Measurements from ENCODE around the gene IDS.
"Not testable (repeated sequence)": the region's sequence is repeated elsewhere in the genome, so short reads cannot be mapped to it uniquely, and the experiment has no call there.

- TF ChIP-seq SMC3 (IDR thresholded peaks at IDR 0.05; ENCODE audit: low read depth, low read length); YY1 (IDR thresholded peaks at IDR 0.05; ENCODE audit: low read depth); CTCF (IDR thresholded peaks at IDR 0.05); USF2 (IDR thresholded peaks at IDR 0.05; ENCODE audit: borderline replicate concordance, low read depth, low read length); POLR2AphosphoS5 (IDR thresholded peaks at IDR 0.05; ENCODE audit: low read depth, low read length); RAD21 (IDR thresholded peaks at IDR 0.05; ENCODE audit: low read length); RCOR1 (IDR thresholded peaks at IDR 0.05; ENCODE audit: low read length); SIN3A (IDR thresholded peaks at IDR 0.05; ENCODE audit: borderline replicate concordance, low read depth, low read length); RXRA (IDR thresholded peaks at IDR 0.05; ENCODE audit: borderline replicate concordance, low read depth); PBX3 (IDR thresholded peaks at IDR 0.05); EP300 (IDR thresholded peaks at IDR 0.05; ENCODE audit: borderline replicate concordance in 1 of 2, low read depth in 1 of 2, low read length in 1 of 2); RFX5 (IDR thresholded peaks at IDR 0.05; ENCODE audit: low read length): not testable (repeated sequence)
Measured at GRCh38 chrX:149534926-149535602, 30.0 kb upstream of the IDS start.

Data from SK-N-SH (cell line).